Measurements from ENCODE around the gene ADARB1.
"Not testable (repeated sequence)": the region's sequence is repeated elsewhere in the genome, so short reads cannot be mapped to it uniquely, and the experiment has no call there.

ADARB1 gene

GRCh38 chr21:45142469-45143308 lies 68.3 kb downstream of the ADARB1 start:
- H3K4me3 ChIP-seq (ENCODE audit: low read length), result no peak overlapping the region
- peak; percentile 61 for DNase-seq (ENCODE audit: low read depth)
- TF ChIP-seq, protein P1, sequence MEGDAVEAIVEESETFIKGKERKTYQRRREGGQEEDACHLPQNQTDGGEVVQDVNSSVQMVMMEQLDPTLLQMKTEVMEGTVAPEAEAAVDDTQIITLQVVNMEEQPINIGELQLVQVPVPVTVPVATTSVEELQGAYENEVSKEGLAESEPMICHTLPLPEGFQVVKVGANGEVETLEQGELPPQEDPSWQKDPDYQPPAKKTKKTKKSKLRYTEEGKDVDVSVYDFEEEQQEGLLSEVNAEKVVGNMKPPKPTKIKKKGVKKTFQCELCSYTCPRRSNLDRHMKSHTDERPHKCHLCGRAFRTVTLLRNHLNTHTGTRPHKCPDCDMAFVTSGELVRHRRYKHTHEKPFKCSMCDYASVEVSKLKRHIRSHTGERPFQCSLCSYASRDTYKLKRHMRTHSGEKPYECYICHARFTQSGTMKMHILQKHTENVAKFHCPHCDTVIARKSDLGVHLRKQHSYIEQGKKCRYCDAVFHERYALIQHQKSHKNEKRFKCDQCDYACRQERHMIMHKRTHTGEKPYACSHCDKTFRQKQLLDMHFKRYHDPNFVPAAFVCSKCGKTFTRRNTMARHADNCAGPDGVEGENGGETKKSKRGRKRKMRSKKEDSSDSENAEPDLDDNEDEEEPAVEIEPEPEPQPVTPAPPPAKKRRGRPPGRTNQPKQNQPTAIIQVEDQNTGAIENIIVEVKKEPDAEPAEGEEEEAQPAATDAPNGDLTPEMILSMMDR (conservative IDR thresholded peaks at IDR 0.05; ENCODE audit: low read depth, low read length), result no peak

- TF ChIP-seq, protein P1 (conservative IDR thresholded peaks at IDR 0.05; ENCODE audit: low read depth, low read length), result no peak
- H3K4me3 ChIP-seq (ENCODE audit: low read length), result no peak overlapping the region
- DNase-seq (ENCODE audit: low read depth), result no peak
Observed at GRCh38 chr21:45143855-45144254, 69.5 kb downstream of the ADARB1 start.

- no peak for DNase-seq (ENCODE audit: low read depth)
- H3K4me3 ChIP-seq (ENCODE audit: low read length), result no peak overlapping the region
- TF ChIP-seq, protein P1 (conservative IDR thresholded peaks at IDR 0.05; ENCODE audit: low read depth, low read length), result no peak
Observed at GRCh38 chr21:45145146-45145545, 70.8 kb downstream of the ADARB1 start.

DNA sequence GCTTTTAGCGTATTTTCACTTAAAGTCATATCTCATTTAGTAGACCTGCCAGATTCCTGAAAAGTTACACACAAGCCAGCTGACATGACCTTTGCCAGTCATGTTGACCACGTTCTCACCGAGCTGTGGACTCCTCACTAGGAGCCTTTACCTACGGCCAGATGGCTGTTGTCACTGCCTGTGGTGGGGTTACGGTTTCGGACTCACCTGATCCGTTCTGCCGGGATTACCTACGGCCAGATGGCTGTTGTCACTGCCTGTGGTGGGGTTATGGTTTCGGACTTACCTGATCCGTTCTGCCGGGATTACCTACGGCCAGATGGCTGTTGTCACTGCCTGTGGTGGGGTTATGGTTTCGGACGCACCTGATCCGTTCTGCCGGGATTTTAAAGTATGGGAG lies 71.5 kb downstream of the ADARB1 start:
- DNase-seq (ENCODE audit: low read depth); H3K4me3 ChIP-seq (ENCODE audit: low read length): not testable (repeated sequence)

GRCh38 chr21:45146306-45146705 lies 71.9 kb downstream of the ADARB1 start:
- TF ChIP-seq, protein P1 (conservative IDR thresholded peaks at IDR 0.05; ENCODE audit: low read depth, low read length), result no peak
- H3K4me3 ChIP-seq (ENCODE audit: low read length), result no peak overlapping the region
- no peak for DNase-seq (ENCODE audit: low read depth)

DNA sequence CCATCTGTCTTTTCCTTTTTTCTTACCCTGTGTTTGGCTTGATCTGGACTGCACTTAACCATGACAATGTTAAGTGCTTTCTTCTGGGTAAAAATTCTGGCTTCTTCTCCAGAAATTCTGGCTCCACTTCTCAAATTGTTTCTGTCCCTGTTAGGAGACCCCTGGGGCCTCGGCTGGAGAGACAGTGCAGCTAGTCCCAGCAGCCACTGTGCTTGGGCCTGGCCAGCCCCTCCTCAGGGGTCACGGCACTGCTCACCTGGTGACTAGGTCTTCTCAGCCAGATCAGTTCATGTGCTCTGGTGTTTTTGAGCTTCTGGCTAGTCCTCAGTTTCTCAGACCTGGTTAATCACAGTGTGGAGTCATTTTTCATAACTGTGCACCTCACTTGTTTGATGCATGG lies 72.4 kb downstream of the ADARB1 start:
- no peak overlapping the region for H3K4me3 ChIP-seq (ENCODE audit: low read length)
- TF ChIP-seq, protein P1 (conservative IDR thresholded peaks at IDR 0.05; ENCODE audit: low read depth, low read length), result no peak
- DNase-seq (ENCODE audit: low read depth), result no peak

- DNase-seq (ENCODE audit: low read depth), result no peak
- TF ChIP-seq, protein P1 (conservative IDR thresholded peaks at IDR 0.05; ENCODE audit: low read depth, low read length), result no peak
- no peak overlapping the region for H3K4me3 ChIP-seq (ENCODE audit: low read length)
Observed at GRCh38 chr21:45147473-45148315, 73.3 kb downstream of the ADARB1 start.
